Retinal pigment epithelial cell (primary cell): ENCODE results near the gene AP5S1.
A peak's percentile ranks its signal among the peaks of the same experiment; 100 is the strongest.

Experiments used
- DNase-seq: peaks from one replicate; pipeline ENCODE4 v3.0.0-alpha.2; 2010; ENCODE audit warnings: low read depth
- H3K4me3 ChIP-seq: 2 replicates; pipeline ENCODE4 v1.5.1; 2011; ENCODE audit warnings: mild to moderate bottlenecking, low read length, control low read depth, moderate library complexity
- CTCF ChIP-seq: conservative IDR thresholded peaks from 2 replicates; pipeline ENCODE4 v1.5.1; 2011; ENCODE audit warnings: low read depth, low read length, control low read depth, inconsistent platforms

Gene AP5S1

GRCh38 chr20:3794701-3795420, 25.5 kb upstream of the AP5S1 start:
- DNase-seq: no peak
- H3K4me3 ChIP-seq: peak overlapping the region; percentile 77

DNA sequence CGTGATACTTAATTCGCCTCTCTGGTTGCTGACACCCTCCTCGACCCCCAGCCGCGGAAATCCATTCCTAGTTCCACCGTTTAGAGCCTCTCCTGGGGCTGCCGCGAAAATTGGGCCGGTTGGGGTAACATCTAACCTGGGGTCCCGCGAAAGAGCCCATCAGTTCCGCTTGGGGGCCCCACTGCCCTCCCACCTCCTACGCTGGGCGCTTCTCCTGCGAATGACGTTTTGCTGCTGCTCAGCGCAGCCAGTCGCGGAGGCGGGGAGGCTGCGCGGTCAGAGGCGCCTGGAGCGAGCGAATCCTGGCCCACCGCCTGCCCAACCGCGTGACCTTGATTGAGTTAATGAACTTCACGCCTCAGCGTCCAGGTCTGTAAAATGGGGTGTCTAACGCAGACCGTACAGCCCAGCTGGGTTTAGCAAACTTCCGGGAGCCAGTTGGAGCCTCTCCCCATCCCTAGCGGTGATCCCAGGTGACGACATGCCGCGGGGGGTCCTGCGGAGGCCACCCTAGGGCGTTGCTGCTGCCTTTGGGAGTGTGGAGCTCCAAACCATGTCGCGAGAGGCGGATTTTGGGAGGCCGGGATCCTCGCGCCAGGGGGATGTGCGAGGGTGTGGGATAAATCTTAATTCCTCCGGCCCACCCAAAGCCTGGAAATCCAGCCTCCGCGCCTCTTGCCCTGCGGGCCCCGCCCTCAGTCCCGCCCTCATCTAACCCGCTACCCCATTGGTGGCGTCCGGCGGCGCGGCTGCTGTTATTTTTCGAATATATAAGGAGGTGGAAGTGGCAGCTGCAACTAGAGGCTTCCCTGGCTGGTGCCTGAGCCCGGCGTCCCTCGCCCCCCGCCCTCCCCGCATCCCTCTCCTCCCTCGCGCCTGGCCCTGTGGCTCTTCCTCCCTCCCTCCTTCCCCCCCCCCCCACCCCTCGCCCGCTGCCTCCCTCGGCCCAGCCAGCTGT, 24.6 kb upstream of the AP5S1 start, which contains the start of gene CDC25B:
Gene CDC25B (plus strand): TSS at position 800 of the 958 bp plus-strand sequence. CDS start 222 bp downstream, outside the sequence.
- peak within 1 kb of the TSS; percentile 77 for H3K4me3 ChIP-seq
- peak; percentile 36 for TF ChIP-seq CTCF
- peak; percentile 62 for DNase-seq

More at GRCh38 chr20:3794701-3795420, 25.5 kb upstream of the AP5S1 start:
- no peak for TF ChIP-seq CTCF

GRCh38 chr20:3796477-3797225, 23.7 kb upstream of the AP5S1 start:
- H3K4me3 ChIP-seq: peak overlapping the region; percentile 77
- no peak for TF ChIP-seq CTCF
- DNase-seq: no peak

- DNase-seq: no peak
- TF ChIP-seq CTCF: no peak
- H3K4me3 ChIP-seq: peak overlapping the region; percentile 77
These were observed 23.2 kb upstream of the AP5S1 start for GRCh38 chr20:3797226-3797545.

GRCh38 chr20:3797592-3798372, 22.6 kb upstream of the AP5S1 start:
- TF ChIP-seq CTCF: no peak
- DNase-seq: no peak
- H3K4me3 ChIP-seq: peak overlapping the region; percentile 77

DNA sequence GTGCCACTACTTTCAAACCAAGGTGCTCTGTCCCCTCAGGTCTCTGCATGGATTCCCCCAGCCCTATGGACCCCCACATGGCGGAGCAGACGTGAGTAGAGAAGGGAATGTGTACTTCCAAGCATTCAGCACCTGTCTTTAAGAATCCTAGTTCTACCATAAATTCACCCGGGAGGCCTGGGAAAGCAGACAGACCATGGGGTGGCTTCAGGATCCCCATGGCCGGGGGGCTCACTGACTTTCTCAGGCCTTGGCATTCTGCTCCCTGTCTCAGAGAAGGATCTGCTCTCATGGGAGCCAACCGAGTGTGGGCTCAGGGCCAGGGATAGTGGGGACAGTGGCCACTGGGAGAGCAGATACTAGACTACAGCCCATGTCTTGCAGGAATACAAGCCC, 22.0 kb upstream of the AP5S1 start:
- TF ChIP-seq CTCF: no peak
- no peak overlapping the region for H3K4me3 ChIP-seq
- no peak for DNase-seq
